ENCODE data around the gene SLCO6A1. TPM values are rescaled to one million over a fixed set of nuclear protein-coding genes. Genes with fewer than 3 reads are reported as not detected.

The SLCO6A1 gene
- total RNA-seq, 1 donor from 2014 or later = not detected

DNA sequence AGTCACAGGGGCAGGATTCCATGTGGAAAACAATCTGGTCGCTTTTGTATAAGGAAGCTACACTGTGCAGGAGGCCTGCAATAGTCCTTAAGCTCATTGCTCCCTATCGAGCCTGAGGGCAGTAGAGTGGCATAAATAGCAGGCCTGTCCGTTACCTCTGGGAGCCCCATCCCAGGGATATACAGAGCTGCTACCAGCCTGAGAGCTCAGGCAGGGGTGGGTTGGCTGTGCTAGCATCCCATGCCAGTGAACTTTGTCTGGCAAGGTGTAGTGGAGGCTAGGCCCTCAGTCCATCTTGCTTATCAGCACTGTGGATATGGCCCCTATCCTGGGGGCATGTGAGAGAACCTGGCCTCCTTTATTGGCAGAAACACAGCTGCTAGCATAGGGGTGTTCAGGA, 47.7 kb downstream of the SLCO6A1 start:
- ATAC-seq = no peak

DNA sequence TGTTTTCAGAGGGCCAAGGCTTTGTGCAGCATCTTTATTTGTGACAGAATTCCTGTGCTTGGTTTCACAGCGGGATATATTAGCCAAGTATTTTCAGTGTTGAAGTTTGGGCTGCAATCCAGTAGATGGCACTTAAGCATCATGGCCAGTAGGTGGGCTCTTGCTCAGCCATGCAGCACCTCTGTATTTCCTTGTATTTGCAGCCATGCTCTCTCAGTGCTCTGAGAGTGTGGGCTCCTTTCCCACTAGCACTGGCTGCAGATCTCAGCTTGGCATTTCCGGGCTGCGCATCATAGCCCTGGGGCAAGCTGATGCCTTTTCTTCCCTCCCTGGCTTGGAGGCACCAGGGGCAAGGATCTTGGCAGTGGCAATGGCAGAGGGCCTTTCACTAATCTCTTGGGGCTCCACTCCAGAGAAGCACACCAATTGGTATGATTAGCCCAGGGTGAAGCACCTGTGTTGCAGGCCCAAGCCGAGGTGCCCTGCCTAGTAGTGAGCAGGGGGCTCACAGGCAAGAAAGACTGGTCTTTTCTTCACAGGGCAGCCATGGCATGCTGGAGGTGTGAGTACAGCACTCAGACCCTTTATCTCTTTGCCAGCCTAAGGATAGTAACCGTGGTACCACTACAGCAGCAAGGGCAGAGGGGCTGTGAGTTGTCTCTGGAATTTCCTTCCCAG, 48.3 kb downstream of the SLCO6A1 start:
- ATAC-seq = no peak

DNA sequence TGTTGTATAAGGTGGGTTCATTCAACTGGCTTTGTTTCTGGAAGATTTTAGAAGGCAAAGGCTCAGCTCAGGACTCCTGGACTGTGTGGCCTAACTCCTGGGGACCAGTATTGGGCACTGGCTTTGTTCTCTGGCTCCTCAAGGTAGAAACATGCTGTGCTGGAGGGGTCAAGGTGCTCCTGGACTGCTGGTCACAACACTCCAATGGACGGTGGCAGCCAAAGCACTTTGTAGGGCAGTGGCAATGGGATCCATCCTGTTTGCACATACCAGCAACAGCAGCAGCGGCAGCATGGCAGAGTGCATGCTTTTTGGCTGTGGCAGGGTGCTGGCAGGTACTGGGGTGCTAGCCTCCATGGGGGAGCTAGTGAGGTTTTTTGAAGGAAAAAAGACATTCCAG, 65.3 kb downstream of the SLCO6A1 start:
- ATAC-seq = no peak

DNA sequence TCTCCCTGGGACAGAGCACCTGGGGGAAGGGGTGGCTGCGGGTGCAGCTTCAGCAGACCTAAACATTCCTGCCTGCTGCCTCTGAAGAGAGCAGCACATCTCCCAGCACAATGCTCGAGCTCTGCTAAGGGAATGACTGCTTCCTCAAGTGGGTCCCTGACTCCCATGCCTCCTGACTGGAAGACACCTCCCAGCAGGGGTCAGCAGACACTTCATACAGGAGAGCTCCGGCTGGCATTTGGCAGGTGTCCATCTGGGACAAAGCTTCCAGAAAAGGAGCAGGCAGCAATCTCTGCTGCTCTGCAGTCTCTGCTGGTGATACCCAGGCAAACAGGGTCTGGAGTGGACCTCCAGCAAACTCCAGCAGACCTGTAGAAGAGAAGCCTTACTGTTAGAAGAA, 77.2 kb downstream of the SLCO6A1 start:
- ATAC-seq = no peak

DNA sequence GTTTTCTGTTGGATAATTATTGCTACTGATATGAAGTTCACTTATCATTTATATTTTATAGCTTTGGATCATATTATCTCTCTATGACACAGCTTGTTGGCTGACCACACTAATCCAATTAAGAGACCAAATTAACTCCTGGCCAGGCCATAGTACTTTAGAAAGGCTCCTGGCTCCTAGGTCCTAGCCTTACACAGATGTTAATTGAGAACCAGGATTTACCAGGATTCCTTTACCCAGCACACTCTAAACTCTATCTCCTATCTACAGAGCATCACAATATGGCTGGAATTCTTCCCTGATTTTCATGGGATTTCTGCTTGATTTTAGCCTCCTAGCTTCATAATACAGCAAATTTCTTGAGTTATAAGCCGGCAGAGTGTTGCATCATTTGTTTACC, 80.3 kb downstream of the SLCO6A1 start:
- no peak for ATAC-seq

DNA sequence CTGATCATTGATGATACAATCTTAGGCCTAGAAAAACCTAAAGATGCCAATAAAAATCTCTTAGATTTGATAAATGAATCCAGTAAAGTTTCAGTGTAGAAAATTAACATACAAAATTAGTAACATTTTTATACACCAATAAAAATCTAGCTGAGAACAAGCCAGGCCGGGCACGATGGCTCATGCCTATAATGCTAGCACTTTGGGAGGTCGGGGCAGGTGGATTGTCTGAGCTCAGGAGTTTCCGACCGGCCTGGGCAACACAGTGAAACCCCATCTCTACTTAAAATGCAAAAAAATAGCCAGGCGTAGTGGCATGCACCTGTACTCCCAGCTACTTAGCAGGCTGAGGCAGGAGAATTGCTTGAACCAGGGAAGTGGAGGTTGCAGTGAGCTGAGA, 84.4 kb downstream of the SLCO6A1 start:
- no peak for ATAC-seq

DNA sequence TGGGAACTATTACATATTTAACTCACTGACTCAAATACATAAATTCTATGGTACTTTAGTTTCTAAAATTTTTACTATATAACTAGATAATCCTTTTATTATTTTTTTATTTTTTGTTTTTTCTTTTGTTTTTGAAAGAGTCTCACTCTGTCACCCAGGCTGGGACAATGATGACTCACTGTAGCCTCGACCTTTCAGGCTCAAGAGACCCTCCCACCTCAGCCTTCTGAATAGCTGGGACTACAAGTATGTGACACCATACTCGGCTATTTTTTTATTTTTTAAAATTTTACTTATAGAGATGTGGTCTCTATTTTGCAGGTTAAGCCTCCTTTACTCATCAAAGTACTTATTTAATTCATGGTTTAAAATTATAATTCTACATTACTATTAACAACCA, 110.6 kb downstream of the SLCO6A1 start:
- ATAC-seq = no peak

DNA sequence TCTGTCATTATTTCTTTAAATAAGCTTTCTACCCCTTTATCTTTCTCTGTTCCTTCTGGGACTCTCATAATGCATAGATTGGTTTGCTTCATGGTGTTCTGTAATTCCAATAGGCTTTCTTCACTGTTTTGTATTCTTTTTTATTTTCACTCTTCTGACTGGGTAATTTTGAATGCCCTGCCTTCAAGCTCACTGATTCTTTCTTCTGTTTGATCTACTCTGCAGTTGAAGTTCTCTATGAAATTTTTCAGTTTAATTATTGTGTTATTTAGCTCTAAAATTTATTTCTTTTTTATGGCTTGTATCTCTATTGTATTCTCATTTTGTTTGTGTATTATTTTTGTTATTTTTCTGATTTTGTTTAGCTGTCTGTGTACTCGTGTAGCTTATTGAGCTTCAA, 113.4 kb downstream of the SLCO6A1 start:
- ATAC-seq = no peak

DNA sequence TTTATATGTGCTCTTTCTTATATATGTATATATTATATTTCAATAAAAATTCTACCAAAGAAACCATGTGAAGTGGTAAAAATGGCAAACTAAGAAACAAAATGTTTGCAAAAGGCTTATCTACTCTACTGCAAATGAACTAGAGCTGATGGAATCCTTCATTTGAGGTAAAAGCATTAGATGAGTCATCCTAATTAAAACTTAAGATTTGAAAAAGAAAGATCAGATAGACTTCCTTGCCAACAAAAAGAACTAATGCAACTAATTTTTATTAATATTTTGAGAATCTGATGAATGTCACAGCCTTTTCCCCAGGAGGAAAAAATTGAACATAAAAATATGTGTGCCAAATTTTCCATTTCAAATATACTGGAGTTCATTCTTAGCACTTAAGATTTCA, 118.6 kb downstream of the SLCO6A1 start:
- no peak for ATAC-seq

DNA sequence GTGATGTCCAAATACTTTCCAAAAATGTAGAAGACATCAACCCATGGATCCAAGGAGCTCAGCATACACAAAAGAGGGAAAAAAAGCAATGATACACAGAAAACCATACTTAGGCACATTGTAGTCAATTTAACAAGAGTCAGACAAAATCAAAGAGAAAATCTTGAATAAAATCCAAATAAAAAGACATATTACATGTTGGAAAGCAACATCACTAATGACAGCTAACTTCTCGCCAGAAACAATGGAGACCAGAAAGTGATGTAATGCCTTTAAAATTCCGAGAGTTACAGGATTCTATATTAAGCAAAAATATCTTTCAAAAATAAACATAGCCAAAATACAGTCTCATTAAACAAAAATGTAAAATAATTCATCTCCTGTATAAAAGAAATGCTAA, 122.9 kb downstream of the SLCO6A1 start:
- no peak for ATAC-seq

DNA sequence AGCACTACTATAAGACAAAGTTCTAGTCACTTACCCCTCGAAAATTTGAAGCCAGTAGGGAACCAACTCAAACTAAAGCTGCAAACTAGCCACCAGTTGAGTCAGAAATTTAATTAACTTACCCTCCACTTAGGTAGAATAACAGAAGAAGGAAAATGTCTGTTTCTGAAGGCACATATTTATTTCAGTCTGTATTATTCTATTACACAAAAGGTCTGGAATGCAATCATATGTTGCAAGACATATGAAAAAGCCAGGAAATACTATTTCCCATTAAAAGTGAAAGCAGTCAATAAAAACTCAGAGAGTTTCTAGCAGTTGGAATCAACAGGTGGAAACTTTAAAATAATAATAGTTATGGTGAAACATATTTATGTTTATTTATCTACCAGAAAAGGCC, 123.5 kb downstream of the SLCO6A1 start:
- no peak for ATAC-seq

DNA sequence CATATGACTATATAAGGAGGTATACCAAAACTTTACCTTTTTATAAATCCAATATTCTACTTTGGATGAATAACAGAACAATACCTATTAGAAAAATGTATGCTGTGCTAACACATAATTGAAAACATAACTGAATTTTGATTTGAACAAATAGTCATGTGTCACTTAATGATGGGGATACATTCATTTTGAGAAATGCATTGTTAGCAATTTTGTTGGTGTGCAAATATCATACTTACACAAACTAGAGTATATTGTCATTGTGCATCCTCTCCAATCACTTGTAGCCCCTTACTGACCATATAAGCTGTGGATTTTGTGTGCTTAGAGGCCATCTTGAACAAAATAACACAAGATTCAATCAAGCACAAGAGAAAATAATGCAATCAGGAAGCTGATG, 130.4 kb downstream of the SLCO6A1 start:
- ATAC-seq = no peak

DNA sequence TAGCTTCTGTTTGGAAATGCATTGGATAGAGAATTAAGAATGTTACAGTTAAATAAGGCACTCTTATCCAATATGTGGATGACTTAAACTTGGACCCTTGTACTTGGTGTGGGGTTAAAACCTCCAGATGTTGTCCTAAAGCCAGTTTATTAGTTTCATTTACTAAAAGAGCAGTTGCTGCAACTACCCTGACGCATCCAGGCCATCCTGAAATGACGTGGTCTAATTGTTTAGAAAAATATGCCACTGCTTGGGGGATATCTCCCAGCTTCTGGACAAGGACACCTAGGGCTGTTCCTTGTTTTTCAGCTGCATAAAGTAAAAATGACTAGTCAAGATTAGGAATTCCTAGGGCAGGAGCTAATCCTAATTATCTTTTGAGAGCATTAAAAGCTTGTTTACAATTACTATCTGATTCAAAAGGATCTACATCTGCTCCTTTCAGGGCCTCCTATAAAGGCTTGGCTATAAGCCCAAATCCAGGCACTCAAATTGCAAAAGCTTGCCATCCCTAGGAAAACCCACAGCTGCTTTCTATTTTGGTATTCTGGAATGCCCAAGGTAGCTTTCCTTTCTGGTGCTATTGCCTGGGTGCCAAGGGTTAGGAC, 157.0 kb downstream of the SLCO6A1 start:
- no peak for ATAC-seq

DNA sequence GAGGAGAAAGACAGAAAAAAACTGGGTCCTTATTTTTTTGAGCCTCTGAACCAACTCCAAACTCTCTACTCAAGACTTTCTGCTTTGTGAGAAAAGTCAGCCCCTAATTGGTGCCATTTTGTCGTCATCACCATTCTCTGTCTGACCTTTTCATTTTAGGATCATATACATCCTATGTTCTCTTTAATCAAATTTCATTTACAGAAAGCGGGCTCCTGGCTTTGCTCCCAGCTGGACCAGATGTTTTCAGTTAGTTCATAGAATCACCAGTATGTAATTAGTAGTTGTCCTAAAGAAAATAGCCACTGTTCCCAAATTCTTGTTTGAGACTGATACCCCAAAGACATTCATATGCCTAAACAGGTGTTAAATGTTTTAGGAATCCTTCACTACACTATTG, 174.1 kb downstream of the SLCO6A1 start:
- ATAC-seq = no peak

Other genes starting within 250 kb of the SLCO6A1 start
- gene SLCO4C1, start 202.7 kb downstream of the SLCO6A1 start, total RNA-seq = not detected